ENCODE measurements around the gene GRPR. TPM values are rescaled to one million over a fixed set of nuclear protein-coding genes. Genes with fewer than 3 reads are reported as not detected.

Gene GRPR
- total RNA-seq, 5 donors from 2014 or later (not counting 1 experiment from before 2014, with no cell fraction given) = 0.16 to 0.32 TPM; not detected in 3

DNA sequence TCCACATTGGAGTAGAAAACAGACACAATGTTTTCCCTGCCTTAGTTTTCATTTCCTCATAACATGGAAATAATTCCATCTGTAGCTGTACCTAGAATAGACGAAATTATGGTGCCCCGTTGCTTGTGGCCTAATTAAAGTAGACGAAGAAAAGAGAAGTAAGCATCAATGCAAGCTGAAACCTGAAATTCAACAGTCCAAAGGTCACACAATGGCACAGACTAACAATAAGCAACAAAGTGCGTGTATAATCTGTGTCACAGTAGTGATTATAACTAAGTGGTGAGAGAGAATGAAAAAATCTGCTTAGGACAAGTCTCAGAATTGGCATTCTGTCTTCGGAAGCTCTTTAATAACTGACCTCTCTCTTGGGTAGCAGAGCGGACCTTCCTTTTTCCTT is 68.2 kb downstream of the GRPR start:
- Mint-ChIP-seq H3K4me1 (no peaks in the 10 kb centered on the region), H3K27me3 (peaks cover 0 to 7% of the 10 kb centered on the region in 2 donors), H3K4me3 (no peak overlapping the region), H3K9me3 (no peaks in the 10 kb centered on the region), H3K27ac (no peak overlapping the region), H3K36me3 (no peaks in the 10 kb centered on the region)
- H3K27ac ChIP-seq (ENCODE audit: low read length) = no peak overlapping the region
- H3K9me3 ChIP-seq = no peaks in the 10 kb centered on the region
- ATAC-seq (replicated peaks in 1 of 4) (no peak), DNase-seq (no peak)
- H3K4me1 ChIP-seq (ENCODE audit: control insufficient read depth in 1 of 2, extremely low read depth in 1 of 2, insufficient read depth in 2 of 2, low read length in 2 of 2) = no peaks in the 10 kb centered on the region
- H3K4me3 ChIP-seq (ENCODE audit: control insufficient read depth in 1 of 2, extremely low read depth in 1 of 2, low read length in 1 of 2) = no peak overlapping the region
- CTCF ChIA-PET = no interaction called here
- POLR2A ChIA-PET = interaction anchor here in 1 of 2 donors (0.5 kb wide), 1 partner anchor 442 kb away, joined by 3 read pairs; no protein-coding TSS in a partner anchor
- WGBS (ENCODE audit: insufficient coverage) = no CpG with 5 or more reads among the region's 6 CpGs
- H3K27me3 ChIP-seq (replicated peaks in 1 of 2; ENCODE audit: control insufficient read depth in 2 of 2, extremely low read depth in 1 of 2, insufficient read depth in 2 of 2, low read length in 1 of 2) = no peaks in the 10 kb centered on the region
- H3K36me3 ChIP-seq (ENCODE audit: control insufficient read depth in 2 of 2, extremely low read depth in 1 of 2, insufficient read depth in 1 of 2, low read length in 1 of 2) = no peaks in the 10 kb centered on the region

- H3K4me1 Mint-ChIP-seq = no peaks in the 10 kb centered on the region
- ATAC-seq (replicated peaks in 1 of 4) = no peak
Observed at GRCh38 chrX:16196829-16197228, 73.5 kb downstream of the GRPR start.

DNA sequence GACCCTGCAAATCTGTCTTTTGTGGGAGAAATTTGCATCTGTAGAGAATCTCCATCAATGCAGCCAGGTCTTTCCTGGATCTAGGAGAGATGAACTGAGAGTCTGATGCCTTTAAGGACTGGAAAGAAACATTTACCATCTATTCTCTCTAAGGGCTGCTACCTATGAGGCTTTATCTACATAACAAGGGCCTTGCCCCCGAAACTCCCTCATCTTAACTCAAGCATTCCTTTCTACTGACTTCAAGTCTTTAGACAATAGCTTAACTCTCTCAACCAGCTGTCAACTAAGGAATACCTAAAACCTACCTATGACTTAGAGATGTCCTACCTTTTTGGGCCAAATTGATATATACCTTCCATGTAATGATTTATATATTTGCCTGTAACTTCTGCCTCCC is 76.0 kb downstream of the GRPR start:
- CTCF ChIA-PET = no interaction called here
- Histone ChIP-seq H3K9me3 (no peaks in the 10 kb centered on the region), H3K4me1 (ENCODE audit: control insufficient read depth in 1 of 2, extremely low read depth in 1 of 2, insufficient read depth in 2 of 2, low read length in 2 of 2) (no peaks in the 10 kb centered on the region), H3K27ac (ENCODE audit: low read length) (no peak overlapping the region), H3K4me3 (ENCODE audit: control insufficient read depth in 1 of 2, extremely low read depth in 1 of 2, low read length in 1 of 2) (no peak overlapping the region), H3K36me3 (ENCODE audit: control insufficient read depth in 2 of 2, extremely low read depth in 1 of 2, insufficient read depth in 1 of 2, low read length in 1 of 2) (no peaks in the 10 kb centered on the region), H3K27me3 (replicated peaks in 1 of 2; ENCODE audit: control insufficient read depth in 2 of 2, extremely low read depth in 1 of 2, insufficient read depth in 2 of 2, low read length in 1 of 2) (no peaks in the 10 kb centered on the region)
- Mint-ChIP-seq H3K4me3 (no peak overlapping the region), H3K9me3 (peaks cover 0 to 4% (median 3%) of the 10 kb centered on the region in 3 donors), H3K27me3 (peaks cover 6 to 37% of the 10 kb centered on the region in 2 donors), H3K36me3 (no peaks in the 10 kb centered on the region), H3K4me1 (no peaks in the 10 kb centered on the region), H3K27ac (no peak overlapping the region)
- 60% methylated on average over 1 of the region's 1 CpG for WGBS (ENCODE audit: insufficient coverage)
- DNase-seq = no peak
- POLR2A ChIA-PET = no interaction called here
- ATAC-seq (replicated peaks in 1 of 4) = no peak

More at GRCh38 chrX:16196829-16197228, 73.5 kb downstream of the GRPR start:
- H3K4me1 ChIP-seq (ENCODE audit: control insufficient read depth in 1 of 2, extremely low read depth in 1 of 2, insufficient read depth in 2 of 2, low read length in 2 of 2) = no peaks in the 10 kb centered on the region
- no peak overlapping the region for H3K4me3 ChIP-seq (ENCODE audit: control insufficient read depth in 1 of 2, extremely low read depth in 1 of 2, low read length in 1 of 2)
- no peaks in the 10 kb centered on the region for H3K27me3 ChIP-seq (replicated peaks in 1 of 2; ENCODE audit: control insufficient read depth in 2 of 2, extremely low read depth in 1 of 2, insufficient read depth in 2 of 2, low read length in 1 of 2)
- no peak overlapping the region for H3K27ac ChIP-seq (ENCODE audit: low read length)
- Mint-ChIP-seq H3K27me3 (peaks cover 6 to 29% of the 10 kb centered on the region in 2 donors), H3K27ac (no peak overlapping the region), H3K36me3 (no peaks in the 10 kb centered on the region), H3K4me3 (no peak overlapping the region), H3K9me3 (no peaks in the 10 kb centered on the region)
- H3K36me3 ChIP-seq (ENCODE audit: control insufficient read depth in 2 of 2, extremely low read depth in 1 of 2, insufficient read depth in 1 of 2, low read length in 1 of 2) = no peaks in the 10 kb centered on the region
- H3K9me3 ChIP-seq = no peaks in the 10 kb centered on the region
- CTCF ChIA-PET = no interaction called here
- POLR2A ChIA-PET = no interaction called here
- no peak for DNase-seq

- no peaks in the 10 kb centered on the region for H3K36me3 Mint-ChIP-seq
- H3K27ac Mint-ChIP-seq = no peak overlapping the region
- no peak overlapping the region for H3K4me3 ChIP-seq (ENCODE audit: control insufficient read depth in 1 of 2, extremely low read depth in 1 of 2, low read length in 1 of 2)
- ChIA-PET CTCF (no interaction called here), POLR2A (no interaction called here)
- H3K27ac ChIP-seq (ENCODE audit: low read length) = no peak overlapping the region
- no peak overlapping the region for H3K4me3 Mint-ChIP-seq
- H3K9me3 ChIP-seq = no peaks in the 10 kb centered on the region
- ATAC-seq (replicated peaks in 1 of 4) (no peak), DNase-seq (no peak)
- no peaks in the 10 kb centered on the region for H3K36me3 ChIP-seq (ENCODE audit: control insufficient read depth in 2 of 2, extremely low read depth in 1 of 2, insufficient read depth in 1 of 2, low read length in 1 of 2)
- H3K9me3 Mint-ChIP-seq = peaks cover 0 to 4% (median 3%) of the 10 kb centered on the region in 3 donors
- H3K27me3 ChIP-seq (replicated peaks in 1 of 2; ENCODE audit: control insufficient read depth in 2 of 2, extremely low read depth in 1 of 2, insufficient read depth in 2 of 2, low read length in 1 of 2) = no peaks in the 10 kb centered on the region
- no peaks in the 10 kb centered on the region for H3K4me1 Mint-ChIP-seq
- no peaks in the 10 kb centered on the region for H3K4me1 ChIP-seq (ENCODE audit: control insufficient read depth in 1 of 2, extremely low read depth in 1 of 2, insufficient read depth in 2 of 2, low read length in 2 of 2)
- WGBS (ENCODE audit: insufficient coverage) = no CpG with 5 or more reads among the region's 4 CpGs
- peaks cover 2 to 29% of the 10 kb centered on the region in 2 donors for H3K27me3 Mint-ChIP-seq
Observed at GRCh38 chrX:16202943-16203342, 79.6 kb downstream of the GRPR start.

Other genes with a start within 250 kb of the GRPR start
- gene MAGEB17, start 43.9 kb downstream of the GRPR start, total RNA-seq = not detected

Data from T-cell (primary cell).